GM12801 (cell line): ENCODE data around the gene OMG.

Source experiments
- CTCF ChIP-seq: IDR thresholded peaks from one replicate; pipeline ENCODE4 v1.5.1; 2011; ENCODE audit warnings: control low read depth; ENCODE audit not compliant: insufficient read length; ENCODE audit errors: extremely low read depth

The OMG gene

GRCh38 chr17:31311526-31311925 is 14.5 kb upstream of the OMG start:
- TF ChIP-seq CTCF: no peak

GRCh38 chr17:31310886-31311285 is 13.8 kb upstream of the OMG start:
- no peak for TF ChIP-seq CTCF

- no peak for TF ChIP-seq CTCF
Observed at GRCh38 chr17:31310260-31310659, 13.2 kb upstream of the OMG start.

- no peak for TF ChIP-seq CTCF
Observed at GRCh38 chr17:31309556-31309955, 12.5 kb upstream of the OMG start.

- no peak for TF ChIP-seq CTCF
Observed at GRCh38 chr17:31308372-31309334, 11.6 kb upstream of the OMG start.

- no peak for TF ChIP-seq CTCF
Observed at GRCh38 chr17:31307640-31308039, 10.6 kb upstream of the OMG start.

GRCh38 chr17:31299624-31300023 is 2.6 kb upstream of the OMG start:
- TF ChIP-seq CTCF: no peak
